Left renal pelvis (tissue), 4 donors: ENCODE data around the gene SLC66A1. TPM values are rescaled to one million over a fixed set of nuclear protein-coding genes. Genes with fewer than 3 reads are reported as not detected.

Source experiments
- DNase-seq, 4 donors: peaks; one replicate each; pipeline ENCODE4 v3.0.0-alpha.2; 2013; ENCODE audit warnings: low read depth in 4 of 4, low spot score in 3 of 4
- polyA plus RNA-seq, 4 donors: library from polyadenylated mRNA; unstranded; fragments of 120-200 nt; gene quantifications; one replicate each; pipeline ENCODE4 v1.2.1, GENCODE V29; 2013; ENCODE audit not compliant: insufficient read length in 4 of 4

Gene SLC66A1
- polyA plus RNA-seq, 4 donors: 8.7 to 19.4 (median 10.7) TPM

- DNase-seq: no peak
Observed at GRCh38 chr1:19374083-19374801, 62.1 kb downstream of the SLC66A1 start.

- DNase-seq: no peak
Observed at GRCh38 chr1:19374926-19375325, 62.8 kb downstream of the SLC66A1 start.

GRCh38 chr1:19375631-19376400, 63.7 kb downstream of the SLC66A1 start:
- no peak for DNase-seq

GRCh38 chr1:19376428-19377372, 64.6 kb downstream of the SLC66A1 start:
- no peak for DNase-seq

GRCh38 chr1:19377812-19378718, 65.9 kb downstream of the SLC66A1 start:
- no peak for DNase-seq

Other genes starting within 250 kb of the SLC66A1 start
- 100 to 1,000 TPM in 2 of 4 donors, 10 to 100 TPM in 2; 76.8 to 146 (median 119) TPM for gene UBR4, start 102.1 kb upstream of the SLC66A1 start, polyA plus RNA-seq
- gene EMC1, start 60.8 kb upstream of the SLC66A1 start, polyA plus RNA-seq: 10 to 100 TPM; 39.4 to 53.4 (median 47.1) TPM
- gene MRTO4, start 60.5 kb upstream of the SLC66A1 start, polyA plus RNA-seq: 10 to 100 TPM; 23.7 to 34.6 (median 27.0) TPM
- 1 to 10 TPM in 2 of 4 donors, under 1 TPM in 2; 0.75 to 3.6 (median 1.2) TPM for gene AKR7A3, start 23.6 kb upstream of the SLC66A1 start, polyA plus RNA-seq
- gene AKR7A2, start 182 bp upstream of the SLC66A1 start, polyA plus RNA-seq: 10 to 100 TPM; 53.2 to 96.9 (median 70.5) TPM
- gene CAPZB, start 173.2 kb downstream of the SLC66A1 start, polyA plus RNA-seq: 100 to 1,000 TPM; 234 to 249 (median 240) TPM